Activated naive CD8-positive, alpha-beta T cell treated with anti-CD3 and anti-CD28 coated beads for 36 hours (primary cell): Measurements from ENCODE around the gene ITGAL. TPM values are rescaled to one million over a fixed set of nuclear protein-coding genes. Genes with fewer than 3 reads are reported as not detected.
A peak's percentile ranks its signal among the peaks of the same experiment; 100 is the strongest.
"Not testable (repeated sequence)": the region's sequence is repeated elsewhere in the genome, so short reads cannot be mapped to it uniquely, and the experiment has no call there.

Source experiments
- DNase-seq: peaks from one replicate; pipeline ENCODE4 v3.0.0; 2021
- H3K27ac Mint-ChIP-seq: one replicate; pipeline ENCODE4 v1.8.0; 2022; ENCODE audit warnings: mild to moderate bottlenecking, moderate library complexity, mixed read lengths
- H3K27me3 Mint-ChIP-seq: one replicate; pipeline ENCODE4 v1.8.0; 2022; ENCODE audit warnings: mild to moderate bottlenecking, mixed read lengths
- H3K36me3 Mint-ChIP-seq: one replicate; pipeline ENCODE4 v1.8.0; 2021; ENCODE audit warnings: mild to moderate bottlenecking, mixed read lengths
- H3K4me1 Mint-ChIP-seq: one replicate; pipeline ENCODE4 v1.8.0; 2021; ENCODE audit warnings: mixed read lengths
- H3K4me3 Mint-ChIP-seq: one replicate; pipeline ENCODE4 v1.8.0; 2022; ENCODE audit warnings: mild to moderate bottlenecking, moderate library complexity, mixed read lengths
- H3K9me3 Mint-ChIP-seq: one replicate; pipeline ENCODE4 v1.8.0; 2022; ENCODE audit warnings: mixed read lengths
- total RNA-seq, 2 experiments: library from RNA; stranded (reverse); gene quantifications; one replicate each; pipeline ENCODE4 v1.2.3, GENCODE V29; 2021

The ITGAL gene
- total RNA-seq, 2 experiments from 2014 or later = 233 to 235 TPM

- Mint-ChIP-seq H3K4me3 (peak overlapping the region; percentile 98), H3K36me3 (peaks cover 36% of the 10 kb centered on the region), H3K4me1 (peaks cover 22% of the 10 kb centered on the region), H3K27ac (peak overlapping the region; percentile 99)
- not testable (repeated sequence) for H3K27me3 Mint-ChIP-seq, DNase-seq, H3K9me3 Mint-ChIP-seq
Observed at GRCh38 chr16:30536391-30537024, 64.0 kb downstream of the ITGAL start.

DNA sequence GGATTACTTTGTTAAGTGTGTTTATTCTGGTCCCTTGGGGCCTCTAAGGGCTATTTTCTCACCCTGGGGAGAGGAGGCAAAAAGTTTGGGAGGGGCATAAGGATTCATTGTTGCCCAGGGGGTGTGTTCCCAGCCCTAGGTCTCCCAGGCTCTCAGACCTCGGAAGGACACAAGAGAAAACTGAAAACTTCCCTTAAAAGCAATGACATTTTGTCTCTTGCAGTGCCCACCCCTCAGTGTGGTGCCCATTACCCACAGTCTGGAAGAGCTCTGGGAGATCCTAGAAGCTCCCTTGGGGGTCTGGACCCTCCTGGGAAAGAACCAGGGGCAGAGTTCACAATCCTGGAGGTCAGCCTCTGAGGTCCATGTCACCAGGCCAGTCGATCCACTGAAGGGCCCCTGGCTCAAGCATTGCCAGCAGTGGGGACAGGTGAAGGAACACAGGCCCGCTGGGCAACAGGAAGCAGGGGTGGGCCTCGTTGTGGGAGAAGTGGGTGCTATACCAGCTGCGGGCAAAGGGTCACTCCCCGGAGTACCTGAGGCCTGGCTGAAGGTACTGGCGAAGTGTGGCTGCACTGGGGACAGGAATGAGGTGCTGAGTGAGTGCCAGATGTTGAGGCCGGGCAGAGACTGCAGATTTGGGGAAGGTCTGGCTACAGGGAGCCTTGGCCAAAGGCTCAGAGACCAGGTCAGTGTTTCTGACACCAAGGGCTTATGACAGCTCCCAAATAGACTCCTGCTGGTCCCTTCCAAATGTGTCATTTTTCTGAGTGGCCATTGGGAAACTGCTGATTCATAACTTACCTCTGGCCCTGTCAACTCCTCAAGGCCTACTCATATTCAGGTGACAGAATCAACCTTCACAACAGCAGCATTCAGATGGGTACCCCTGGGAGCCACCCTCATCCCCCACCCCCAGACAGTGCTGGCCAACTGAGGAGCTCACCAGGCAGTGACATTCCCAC, 66.7 kb downstream of the ITGAL start:
- no peaks in the 10 kb centered on the region for H3K9me3 Mint-ChIP-seq
- peaks cover 17% of the 10 kb centered on the region for H3K4me1 Mint-ChIP-seq
- DNase-seq = no peak
- no peaks in the 10 kb centered on the region for H3K27me3 Mint-ChIP-seq
- H3K4me3 Mint-ChIP-seq = no peak overlapping the region
- H3K36me3 Mint-ChIP-seq = peaks cover 31% of the 10 kb centered on the region
- no peak overlapping the region for H3K27ac Mint-ChIP-seq

DNA sequence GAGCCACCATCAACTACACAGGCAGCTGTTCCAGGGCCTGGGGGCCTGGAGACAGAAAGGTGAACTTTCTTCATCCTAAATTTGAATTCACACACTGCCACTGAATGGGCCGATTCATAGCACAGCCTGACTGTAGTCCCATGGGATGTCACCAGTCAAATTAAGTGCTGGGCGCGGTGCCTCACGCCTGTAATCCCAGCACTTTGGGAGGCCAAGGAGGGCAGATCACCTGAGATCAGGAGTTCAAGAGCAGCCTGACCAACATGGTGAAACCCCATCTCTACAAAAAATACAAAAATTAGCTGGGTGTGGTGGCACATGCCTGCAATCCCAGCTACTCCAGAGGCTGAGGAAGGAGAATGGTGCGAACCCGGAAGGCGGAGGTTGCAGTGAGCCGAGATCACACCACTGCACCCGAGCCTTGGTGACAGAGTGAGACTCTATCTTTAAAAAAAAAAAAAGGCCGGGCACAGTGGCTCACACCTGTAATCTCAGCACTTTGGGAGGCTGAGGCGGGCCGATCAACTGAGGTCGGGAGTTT, 67.5 kb downstream of the ITGAL start:
- H3K27ac Mint-ChIP-seq, H3K9me3 Mint-ChIP-seq, H3K4me3 Mint-ChIP-seq, DNase-seq, H3K27me3 Mint-ChIP-seq: not testable (repeated sequence)
- H3K4me1 Mint-ChIP-seq = peaks cover 17% of the 10 kb centered on the region
- peaks cover 28% of the 10 kb centered on the region for H3K36me3 Mint-ChIP-seq

DNA sequence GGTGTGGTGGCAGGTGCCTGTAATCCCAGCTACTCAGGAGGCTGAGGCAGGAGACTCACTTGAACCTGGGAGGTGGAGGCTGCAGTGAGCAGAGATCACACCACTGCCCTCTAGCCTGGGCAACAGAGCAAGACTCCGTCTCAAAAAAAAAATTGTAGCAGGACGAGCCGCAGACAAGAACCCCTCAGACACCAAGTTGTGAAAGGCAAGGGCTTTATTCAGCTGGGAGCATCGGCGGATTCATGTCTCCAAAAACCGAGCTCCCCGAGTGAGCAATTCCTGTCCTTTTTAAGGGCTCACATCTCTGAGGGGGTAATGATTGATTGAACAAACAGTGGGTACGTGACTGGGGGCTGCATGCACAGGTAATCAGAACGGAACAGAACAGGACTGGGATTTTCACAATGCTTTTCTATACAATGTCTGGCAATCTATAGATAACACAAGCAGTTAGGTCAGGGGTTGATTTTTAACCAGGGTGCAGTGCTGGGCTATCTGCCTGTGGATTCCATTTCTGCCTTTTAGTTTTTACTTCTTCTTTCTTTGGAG, 68.4 kb downstream of the ITGAL start:
- not testable (repeated sequence) for DNase-seq, H3K27me3 Mint-ChIP-seq, H3K9me3 Mint-ChIP-seq, H3K4me3 Mint-ChIP-seq, H3K27ac Mint-ChIP-seq
- Mint-ChIP-seq H3K4me1 (peaks cover 17% of the 10 kb centered on the region), H3K36me3 (peaks cover 25% of the 10 kb centered on the region)

- DNase-seq = no peak
- Mint-ChIP-seq H3K27ac (no peak overlapping the region), H3K36me3 (peaks cover 20% of the 10 kb centered on the region), H3K9me3 (no peaks in the 10 kb centered on the region), H3K27me3 (no peaks in the 10 kb centered on the region), H3K4me3 (no peak overlapping the region), H3K4me1 (peaks cover 10% of the 10 kb centered on the region)
Observed at GRCh38 chr16:30541502-30542329, 69.2 kb downstream of the ITGAL start.

DNA sequence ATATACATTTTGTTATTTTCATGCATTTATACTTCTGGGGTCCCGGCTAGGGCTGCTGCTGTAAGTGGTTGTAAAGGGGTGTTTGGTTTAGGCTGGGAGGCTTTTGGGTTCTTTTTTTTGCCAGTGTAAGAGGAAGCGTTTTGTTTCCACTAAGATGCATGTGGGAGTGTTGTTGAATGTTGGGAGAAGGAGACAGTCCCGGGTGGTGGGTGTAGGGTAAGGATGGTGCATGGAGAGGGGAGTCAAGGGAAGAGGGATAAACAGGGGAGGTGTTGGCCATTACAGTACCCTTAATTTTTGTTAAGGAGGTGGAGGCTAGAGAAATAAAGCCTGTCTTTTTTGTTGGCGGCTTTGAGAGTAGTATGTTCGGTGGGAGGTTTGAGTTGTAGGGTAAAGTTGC, 70.5 kb downstream of the ITGAL start:
- no peak for DNase-seq
- no peaks in the 10 kb centered on the region for H3K9me3 Mint-ChIP-seq
- H3K36me3 Mint-ChIP-seq = peaks cover 6% of the 10 kb centered on the region
- H3K27ac Mint-ChIP-seq = no peak overlapping the region
- no peak overlapping the region for H3K4me3 Mint-ChIP-seq
- no peaks in the 10 kb centered on the region for H3K4me1 Mint-ChIP-seq
- H3K27me3 Mint-ChIP-seq = no peaks in the 10 kb centered on the region

DNA sequence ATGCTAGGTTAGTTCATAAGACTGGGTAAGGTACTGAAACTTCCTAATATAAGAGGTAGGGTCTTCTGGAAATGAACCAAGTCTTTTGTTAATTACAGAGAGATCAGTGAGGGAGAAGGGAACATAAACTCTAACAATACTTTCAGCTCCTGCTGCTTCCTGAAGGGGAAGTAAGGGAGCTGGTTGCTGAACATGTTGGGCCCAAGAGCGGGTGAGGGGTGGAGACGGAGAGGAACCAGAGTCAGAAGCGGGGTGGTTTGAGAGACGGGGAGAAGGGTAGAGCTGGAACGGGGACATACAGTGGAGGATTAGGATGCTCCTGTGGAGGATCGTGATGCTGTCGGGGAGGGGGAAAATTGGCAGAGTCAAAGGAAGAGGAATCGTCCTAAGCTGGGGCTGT, 73.6 kb downstream of the ITGAL start:
- Mint-ChIP-seq H3K9me3 (no peaks in the 10 kb centered on the region), H3K36me3 (peaks cover 2% of the 10 kb centered on the region), H3K27me3 (no peaks in the 10 kb centered on the region), H3K4me3 (no peak overlapping the region), H3K4me1 (peaks cover 7% of the 10 kb centered on the region), H3K27ac (no peak overlapping the region)
- DNase-seq = no peak

- no peak overlapping the region for H3K27ac Mint-ChIP-seq
Observed at GRCh38 chr16:30548416-30549253, 76.1 kb downstream of the ITGAL start.

GRCh38 chr16:30551781-30552180, 79.2 kb downstream of the ITGAL start:
- peak overlapping the region; percentile 93 for H3K27ac Mint-ChIP-seq
- H3K36me3 Mint-ChIP-seq = peaks cover 30% of the 10 kb centered on the region
- H3K4me3 Mint-ChIP-seq = peak overlapping the region; percentile 55
- DNase-seq = peak; percentile 55
- peaks cover 45% of the 10 kb centered on the region for H3K4me1 Mint-ChIP-seq
- no peaks in the 10 kb centered on the region for H3K9me3 Mint-ChIP-seq
- H3K27me3 Mint-ChIP-seq = no peaks in the 10 kb centered on the region

More at GRCh38 chr16:30548416-30549253, 76.1 kb downstream of the ITGAL start:
- H3K36me3 Mint-ChIP-seq = peaks cover 15% of the 10 kb centered on the region
- H3K9me3 Mint-ChIP-seq = no peaks in the 10 kb centered on the region
- no peak overlapping the region for H3K4me3 Mint-ChIP-seq
- no peak for DNase-seq
- H3K27me3 Mint-ChIP-seq = no peaks in the 10 kb centered on the region
- H3K4me1 Mint-ChIP-seq = peaks cover 31% of the 10 kb centered on the region

DNA sequence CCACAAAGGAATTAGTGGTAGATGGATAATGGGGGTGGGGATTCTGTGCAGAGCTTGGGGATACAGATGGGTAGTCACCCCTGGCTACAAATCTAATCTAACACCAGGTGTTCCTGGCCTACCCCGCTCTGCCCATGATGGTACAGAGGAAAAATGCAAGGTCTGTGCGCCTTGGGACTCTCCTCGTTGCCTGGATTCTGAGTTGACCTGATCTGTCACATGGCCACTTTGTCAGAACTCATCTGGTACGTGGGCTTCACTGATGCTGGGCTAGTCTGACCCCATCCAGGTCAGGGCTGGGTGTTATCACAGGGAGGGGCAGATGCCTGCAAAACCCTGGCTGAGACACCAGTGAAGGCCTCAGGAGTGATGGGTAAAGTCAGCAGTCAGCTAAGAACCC, 80.4 kb downstream of the ITGAL start:
- Mint-ChIP-seq H3K27ac (peak overlapping the region; percentile 93), H3K9me3 (no peaks in the 10 kb centered on the region), H3K4me3 (no peak overlapping the region)

DNA sequence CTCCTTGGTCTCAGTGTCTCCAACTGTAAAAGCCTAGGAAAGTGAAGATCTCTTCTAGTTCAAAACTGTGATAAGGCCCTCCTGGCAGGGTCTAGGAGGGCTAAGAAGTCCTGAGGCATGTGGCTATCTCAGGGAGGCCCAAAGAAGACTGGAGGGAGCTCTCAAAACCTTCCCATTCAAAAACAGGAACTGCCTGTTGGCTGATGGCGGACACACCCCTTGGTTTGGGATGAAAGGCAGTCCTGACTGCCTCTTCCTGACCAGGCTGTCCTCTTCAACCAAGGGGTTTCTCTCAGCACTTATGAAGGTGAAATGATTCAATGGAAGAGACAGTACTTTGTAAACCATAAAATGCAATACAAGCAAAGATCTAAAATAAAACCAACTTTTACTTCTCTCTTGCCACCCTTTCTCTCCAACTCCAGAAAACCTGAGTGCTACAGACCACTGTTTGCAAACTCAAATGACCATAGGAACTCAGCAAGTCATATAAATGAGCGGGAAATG, 80.9 kb downstream of the ITGAL start:
- peak overlapping the region; percentile 93 for H3K27ac Mint-ChIP-seq
- H3K4me3 Mint-ChIP-seq = no peak overlapping the region
- no peaks in the 10 kb centered on the region for H3K27me3 Mint-ChIP-seq
- peaks cover 46% of the 10 kb centered on the region for H3K4me1 Mint-ChIP-seq
- no peak for DNase-seq
- H3K9me3 Mint-ChIP-seq = no peaks in the 10 kb centered on the region
- peaks cover 35% of the 10 kb centered on the region for H3K36me3 Mint-ChIP-seq

More for the DNA sequence above, 80.4 kb downstream of the ITGAL start:
- no peak for DNase-seq
- Mint-ChIP-seq H3K36me3 (peaks cover 35% of the 10 kb centered on the region), H3K4me1 (peaks cover 46% of the 10 kb centered on the region), H3K27me3 (no peaks in the 10 kb centered on the region)

DNA sequence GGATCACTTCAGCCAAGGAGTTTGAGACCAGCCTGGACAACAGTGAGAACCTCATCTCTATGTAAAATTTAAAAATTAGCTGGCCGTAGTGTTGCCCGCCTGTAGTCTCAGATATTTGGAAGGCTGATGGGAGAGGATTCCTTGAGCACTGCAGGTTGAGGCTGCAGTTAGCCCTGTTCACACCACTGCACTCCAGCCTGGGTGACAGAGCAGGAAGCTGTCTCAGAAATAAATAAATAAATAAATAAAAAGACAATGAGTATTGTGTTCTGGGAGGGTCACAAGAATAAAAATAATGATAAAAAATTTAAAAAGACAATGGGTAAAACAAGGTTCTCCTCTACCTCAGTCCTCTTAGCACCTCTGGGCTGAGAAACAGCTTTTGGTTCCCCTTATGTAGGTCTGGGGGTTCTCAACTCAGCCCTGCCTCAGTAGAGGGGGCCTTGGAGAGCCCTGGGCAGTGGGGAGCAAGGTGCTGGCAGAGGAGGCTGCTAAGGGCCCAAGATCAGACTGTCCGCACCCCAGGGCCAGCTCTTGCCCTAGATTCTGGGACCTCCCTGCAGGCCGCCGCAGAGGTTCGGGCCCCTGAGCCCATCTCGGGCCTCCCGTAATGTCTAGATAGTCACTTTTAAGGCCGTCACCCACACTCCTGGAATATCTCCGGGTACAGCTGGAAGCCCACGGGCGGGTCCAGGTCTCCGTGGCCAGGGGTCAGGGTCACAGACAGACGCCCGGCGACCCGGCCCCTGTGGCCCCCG, 82.2 kb downstream of the ITGAL start:
- no peaks in the 10 kb centered on the region for H3K9me3 Mint-ChIP-seq
- no peak overlapping the region for H3K4me3 Mint-ChIP-seq
- peak overlapping the region; percentile 77 for H3K27ac Mint-ChIP-seq
- DNase-seq = no peak
- H3K4me1 Mint-ChIP-seq = peaks cover 51% of the 10 kb centered on the region
- H3K36me3 Mint-ChIP-seq = peaks cover 35% of the 10 kb centered on the region
- peaks cover 4% of the 10 kb centered on the region for H3K27me3 Mint-ChIP-seq
